GM21390 (cell line): Measurements from ENCODE around the gene ZNF22.

ENCODE experiments used
- ATAC-seq: cut with Tn5 transposase; IDR thresholded peaks from one replicate; pipeline ENCODE4 v1.9.1; 2021; ENCODE audit not compliant: unreplicated experiment

Gene ZNF22

GRCh38 chr10:44963772-44964633 lies 36.7 kb upstream of the ZNF22 start:
- ATAC-seq = no peak

GRCh38 chr10:44965104-44965503 lies 35.6 kb upstream of the ZNF22 start:
- ATAC-seq = no peak

- no peak for ATAC-seq
Observed at GRCh38 chr10:44965651-44966097, 35.0 kb upstream of the ZNF22 start.

GRCh38 chr10:44966129-44966815 lies 34.5 kb upstream of the ZNF22 start:
- no peak for ATAC-seq

GRCh38 chr10:44966816-44967509 lies 33.8 kb upstream of the ZNF22 start:
- ATAC-seq = no peak

- ATAC-seq = no peak
Observed at GRCh38 chr10:44967616-44968015, 33.1 kb upstream of the ZNF22 start.

GRCh38 chr10:44968091-44968490 lies 32.6 kb upstream of the ZNF22 start:
- ATAC-seq = no peak

GRCh38 chr10:44968500-44969400 lies 32.0 kb upstream of the ZNF22 start:
- no peak for ATAC-seq

GRCh38 chr10:44969854-44970253 lies 30.9 kb upstream of the ZNF22 start:
- no peak for ATAC-seq

GRCh38 chr10:44970812-44971395 lies 29.8 kb upstream of the ZNF22 start:
- ATAC-seq = no peak

GRCh38 chr10:44971434-44971833 lies 29.3 kb upstream of the ZNF22 start:
- ATAC-seq = no peak

GRCh38 chr10:44971935-44972757 lies 28.6 kb upstream of the ZNF22 start:
- ATAC-seq = no peak

GRCh38 chr10:44972874-44973306 lies 27.8 kb upstream of the ZNF22 start:
- ATAC-seq = no peak

- no peak for ATAC-seq
Observed at GRCh38 chr10:44973323-44974081, 27.2 kb upstream of the ZNF22 start.

- no peak for ATAC-seq
Observed at GRCh38 chr10:44974082-44974627, 26.6 kb upstream of the ZNF22 start.

GRCh38 chr10:44974628-44975430 lies 25.9 kb upstream of the ZNF22 start:
- peak; percentile 73 for ATAC-seq
